Measurements from ENCODE around the gene WLS. TPM values are rescaled to one million over a fixed set of nuclear protein-coding genes. Genes with fewer than 3 reads are reported as not detected.

Gene WLS
- total and polyA plus RNA-seq, 7 experiments from 2014 or later, result 0.50 to 12.2 (median 0.62) TPM; not detected in 4

Small RNAs within 50 kb of the gene (microRNA-seq; reads per million reads assigned to microRNA genes)
- gene MIR1262 (ENCODE audit: borderline microRNAs expressed), result not detected

Other genes with a start within 250 kb of the WLS start
- not detected for gene DIRAS3, start 181.9 kb downstream of the WLS start, total RNA-seq
- not detected for gene DIRAS3, start 181.9 kb downstream of the WLS start, polyA plus RNA-seq
- not detected for gene RPE65, start 217.4 kb upstream of the WLS start, total RNA-seq
- not detected for gene RPE65, start 217.4 kb upstream of the WLS start, polyA plus RNA-seq